SKM-1 treated with dmso at 0.1 percent for 144 hours (cell line): ENCODE results near the gene POU5F1.

ENCODE experiments used
- DNase-seq: peaks from one replicate; lab custom pipeline; 2025; ENCODE audit not compliant: unreplicated experiment; lab: John Stamatoyannopoulos, UW

The POU5F1 gene

GRCh38 chr6:31144296-31144969, 26.0 kb downstream of the POU5F1 start:
- no peak for DNase-seq

DNA sequence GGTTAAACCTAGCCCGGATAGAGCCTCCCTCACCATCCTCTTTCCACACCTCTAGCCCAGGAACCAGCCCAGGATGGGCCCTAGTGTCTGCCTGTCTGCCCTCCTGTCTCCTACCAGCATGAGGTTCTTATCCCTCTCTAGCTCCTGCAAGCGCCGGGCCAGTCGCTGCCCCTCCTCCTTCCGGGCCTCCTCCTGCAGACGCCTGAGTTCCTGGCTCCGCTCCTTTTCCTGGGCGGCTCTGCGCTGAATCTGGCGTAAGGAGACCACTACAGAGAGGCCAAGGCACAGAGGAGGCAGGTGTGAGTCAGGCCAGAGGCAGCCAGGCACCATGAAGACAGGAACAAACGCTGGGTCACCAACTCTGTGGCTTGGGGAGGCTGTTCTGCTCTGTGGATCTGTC, 27.3 kb downstream of the POU5F1 start:
- DNase-seq = no peak

DNA sequence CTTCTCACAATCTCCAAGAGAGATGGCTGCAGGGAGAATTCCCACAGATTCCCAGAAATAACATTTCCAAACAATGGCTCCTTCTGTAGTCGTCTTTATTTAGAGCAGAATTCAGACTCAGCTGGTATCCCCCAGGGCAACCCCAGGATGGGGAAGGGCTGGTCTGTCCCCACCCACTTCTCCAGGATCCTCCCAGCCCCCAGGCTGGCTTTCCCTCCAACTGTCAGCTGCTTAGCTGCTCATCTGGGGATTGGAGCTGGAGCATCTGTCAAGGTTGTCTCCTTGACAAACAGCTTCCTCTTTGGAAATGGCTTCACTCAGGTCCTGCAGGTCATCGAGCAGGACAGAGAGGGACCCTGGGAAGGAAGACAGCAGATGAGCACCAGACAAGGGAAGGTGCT, 28.1 kb downstream of the POU5F1 start:
- no peak for DNase-seq

DNA sequence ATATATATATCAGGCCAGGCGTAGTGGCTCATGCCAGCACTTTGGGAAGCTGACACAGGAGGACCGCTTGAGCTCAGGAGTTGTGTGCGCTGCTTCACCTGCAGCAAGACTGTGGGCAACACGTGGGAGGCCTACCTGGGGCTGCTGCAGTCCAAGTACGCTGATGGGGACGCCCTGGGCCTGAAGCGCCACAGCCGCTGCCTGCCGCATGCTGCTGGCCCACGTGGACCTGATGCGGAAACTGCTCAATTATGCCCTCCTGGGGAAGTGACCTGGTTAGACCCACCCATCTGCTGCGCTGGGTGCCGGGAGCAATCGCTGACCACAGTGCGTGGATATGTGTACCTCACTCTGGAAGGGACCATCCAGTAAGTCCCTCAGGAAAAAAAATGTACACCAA, 29.8 kb downstream of the POU5F1 start:
- DNase-seq = no peak

DNA sequence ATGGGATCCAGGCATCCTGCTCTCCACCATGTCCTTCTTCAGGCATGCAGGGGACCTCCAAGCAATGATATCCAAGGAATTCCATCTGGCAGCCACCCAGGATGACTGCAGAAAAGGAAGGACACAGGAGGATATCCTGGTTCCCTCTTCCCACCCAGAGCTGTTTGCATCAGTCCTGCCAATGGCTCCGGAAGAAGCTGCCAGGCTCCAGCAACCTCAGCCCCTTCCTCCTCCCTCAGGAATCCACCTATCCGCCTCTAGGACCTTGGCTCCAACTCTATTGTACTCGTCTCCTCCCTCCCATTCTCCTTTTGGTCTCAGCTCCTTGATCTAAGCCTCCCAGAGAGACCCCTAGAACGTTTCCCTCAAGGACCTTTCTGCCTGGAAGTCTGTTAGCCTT, 30.9 kb downstream of the POU5F1 start:
- no peak for DNase-seq

- DNase-seq = no peak
Observed at GRCh38 chr6:31138982-31139381, 31.5 kb downstream of the POU5F1 start, which contains the start of gene PSORS1C2. PSORS1C2 (minus strand) TSS chr6:31139066; CDS start chr6:31139026, 40 bp downstream.

GRCh38 chr6:31135710-31136109, 34.8 kb downstream of the POU5F1 start:
- no peak for DNase-seq

GRCh38 chr6:31132806-31133205, 37.7 kb downstream of the POU5F1 start:
- DNase-seq = no peak

GRCh38 chr6:31131595-31131994, 38.9 kb downstream of the POU5F1 start:
- no peak for DNase-seq

- DNase-seq = no peak
Observed at GRCh38 chr6:31130751-31131150, 39.7 kb downstream of the POU5F1 start.

DNA sequence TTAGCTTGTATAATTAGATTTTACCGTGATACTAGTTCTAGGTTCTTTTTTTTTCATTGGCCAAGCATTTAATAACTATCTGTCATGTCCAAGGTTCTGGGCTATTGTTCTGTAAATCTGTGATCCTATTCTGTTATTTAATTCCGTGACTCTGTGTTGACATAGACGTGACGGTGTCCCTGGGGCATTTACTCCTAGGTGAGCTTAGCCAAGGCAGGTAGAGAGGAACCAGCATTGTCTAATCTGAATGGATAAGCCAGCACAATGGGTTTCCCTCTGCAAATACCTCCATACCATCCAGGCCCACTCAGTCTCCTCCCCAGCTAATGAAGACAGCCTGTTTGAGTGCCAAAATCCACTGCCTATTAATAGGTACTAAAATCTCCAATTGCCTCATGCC, 41.4 kb downstream of the POU5F1 start:
- DNase-seq = no peak

DNA sequence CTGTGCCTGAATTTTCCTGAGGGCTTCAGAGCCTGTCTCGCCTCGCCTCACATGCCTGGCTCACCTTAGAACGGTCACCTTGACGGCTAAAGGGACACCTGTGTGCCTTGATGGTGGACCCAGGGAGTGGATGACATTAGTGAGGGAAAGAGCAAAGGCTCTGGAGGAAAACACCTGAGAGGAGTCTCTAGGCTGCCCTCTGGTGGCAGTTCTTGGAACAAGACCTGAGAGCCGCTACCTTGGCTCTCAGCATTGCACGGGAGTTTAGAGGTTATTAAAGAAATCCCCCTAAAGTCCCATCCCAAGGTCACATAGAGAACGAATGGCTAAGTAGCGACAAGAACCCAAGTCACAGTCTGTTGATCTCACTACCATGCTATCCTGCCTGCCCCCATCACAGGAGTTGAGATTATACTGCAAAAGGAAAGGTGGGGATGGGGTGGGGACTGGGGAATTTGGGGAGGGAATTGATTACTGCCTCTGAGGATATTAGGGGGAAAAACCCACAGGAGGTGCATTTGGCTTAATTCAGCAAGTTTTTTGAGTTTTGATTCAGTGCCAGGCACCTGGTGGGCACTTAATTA, 42.3 kb downstream of the POU5F1 start:
- DNase-seq = peak; percentile 63

- no peak for DNase-seq
Observed at GRCh38 chr6:31126396-31127175, 43.9 kb downstream of the POU5F1 start.

DNA sequence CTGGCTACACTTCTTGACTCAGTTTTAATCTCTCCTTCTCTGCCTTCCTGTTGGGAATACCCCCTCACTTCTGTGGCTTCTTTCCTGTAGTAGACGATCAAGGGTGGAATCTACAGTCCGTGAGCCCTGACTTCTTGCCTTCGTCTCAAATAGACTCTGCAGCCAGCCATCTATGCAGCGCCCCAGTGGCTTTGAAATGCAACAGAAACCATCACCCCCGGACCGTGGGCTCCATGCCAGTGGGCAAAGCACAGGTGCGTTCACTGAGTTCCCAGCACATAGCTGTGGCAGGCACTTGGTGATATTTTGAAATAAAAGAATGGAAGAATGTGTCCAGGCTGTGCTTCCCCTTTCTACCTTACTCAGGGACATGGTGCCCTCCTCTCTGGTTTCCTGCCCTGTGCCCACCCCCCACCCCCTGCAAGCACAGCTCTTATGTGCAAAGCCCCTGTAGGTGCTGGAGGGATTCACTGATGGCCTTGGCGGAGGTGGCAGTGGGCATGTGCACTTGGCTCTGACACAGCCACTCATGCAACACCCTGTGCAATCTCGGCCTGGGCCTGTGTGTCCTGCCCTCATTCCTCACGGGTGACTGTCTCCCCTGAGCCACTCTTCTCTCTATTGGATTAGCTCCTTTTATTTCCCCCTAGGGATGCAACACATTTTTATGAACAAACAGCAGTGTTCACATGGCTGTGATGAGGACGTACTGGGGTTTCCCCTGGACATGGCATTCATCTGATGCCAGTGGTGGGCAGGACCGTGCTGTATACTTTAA, 44.7 kb downstream of the POU5F1 start:
- DNase-seq = no peak

GRCh38 chr6:31125162-31125561, 45.3 kb downstream of the POU5F1 start:
- DNase-seq = no peak

DNA sequence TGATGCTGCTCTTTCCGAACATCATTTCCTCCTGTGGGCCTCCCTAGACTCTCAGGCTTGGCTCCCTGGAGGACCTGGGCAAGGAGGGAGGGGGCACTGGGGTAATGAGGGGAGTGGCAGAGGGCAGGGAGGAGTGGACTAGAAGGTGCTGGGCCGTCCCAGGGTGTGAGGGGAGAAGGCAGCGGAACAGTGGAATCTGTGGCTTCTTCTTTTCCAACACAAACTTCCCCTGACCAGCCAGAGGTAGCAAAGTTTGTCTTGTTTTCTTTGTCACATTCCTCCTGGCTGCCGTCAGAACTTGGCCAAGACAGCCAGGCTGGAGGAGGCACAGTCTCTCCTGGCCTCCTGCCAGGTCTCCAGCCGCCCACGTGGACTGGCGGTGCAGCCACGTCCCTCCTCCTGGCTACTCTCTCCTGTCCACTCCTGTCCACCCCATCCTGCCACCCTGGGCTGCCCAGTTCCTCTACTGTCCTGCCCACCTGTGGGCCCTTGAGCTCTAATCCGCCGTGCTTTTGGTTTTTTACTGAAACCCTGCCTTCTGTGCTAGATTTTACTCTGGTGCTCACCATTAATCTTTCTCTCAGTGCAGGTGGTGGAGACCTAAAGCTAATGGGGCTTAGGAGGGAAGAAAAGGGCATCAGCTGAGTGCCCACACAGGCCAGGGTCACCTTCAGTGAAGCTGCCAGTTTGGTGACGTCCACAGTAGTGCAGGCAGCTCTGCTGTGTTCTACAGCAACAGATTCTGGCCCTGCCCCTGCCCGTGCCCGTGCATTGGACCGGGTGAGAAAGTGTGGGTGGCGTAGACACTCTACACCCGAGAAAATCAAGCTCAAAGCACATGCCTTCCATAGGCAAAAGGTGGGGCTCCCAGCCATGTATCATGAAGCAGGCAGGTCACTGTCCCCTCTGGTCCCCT, 47.4 kb downstream of the POU5F1 start:
- no peak for DNase-seq

- no peak for DNase-seq
Observed at GRCh38 chr6:31121131-31121790, 49.2 kb downstream of the POU5F1 start.

GRCh38 chr6:31120151-31120915, 50.1 kb downstream of the POU5F1 start, which contains the start of gene CDSN:
CDSN (minus strand) TSS chr6:31120446; CDS start chr6:31120419, 27 bp downstream.
- no peak for DNase-seq

GRCh38 chr6:31118178-31118577, 52.3 kb downstream of the POU5F1 start:
- no peak for DNase-seq
